ENCODE measurements around the gene SETD3.
A peak's percentile ranks its signal among the peaks of the same experiment; 100 is the strongest.

The SETD3 gene

DNA sequence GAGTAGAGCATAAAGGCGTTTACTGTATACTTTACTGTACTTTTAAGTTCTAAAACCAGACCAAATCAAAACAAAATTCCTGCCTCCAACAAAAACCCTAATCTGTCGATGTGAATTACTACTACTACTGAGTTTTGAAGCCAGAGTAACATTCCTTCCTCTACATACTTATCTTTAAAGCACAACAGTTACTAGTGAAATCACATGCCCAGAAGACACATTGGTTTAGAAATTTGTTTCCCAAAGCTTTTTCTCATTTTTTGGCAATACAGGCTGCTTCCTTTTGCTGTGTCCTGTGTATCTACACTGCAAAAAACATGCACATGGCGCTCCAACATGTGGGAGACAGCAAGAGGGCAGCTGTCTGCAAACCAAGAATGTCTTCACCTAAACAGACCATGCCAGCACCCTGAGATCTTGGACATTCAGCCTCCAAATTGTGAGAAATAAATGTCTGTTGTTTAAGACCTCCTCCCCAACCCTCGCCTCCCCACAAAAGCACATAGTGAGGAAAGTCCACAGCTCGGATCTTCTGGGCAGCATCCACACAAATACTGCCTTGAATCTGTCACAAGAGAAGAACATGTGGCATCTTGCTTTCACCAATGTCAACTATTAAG lies 21.1 kb downstream of the SETD3 start:
- DNase-seq (ENCODE audit: low spot score) = no peak

DNA sequence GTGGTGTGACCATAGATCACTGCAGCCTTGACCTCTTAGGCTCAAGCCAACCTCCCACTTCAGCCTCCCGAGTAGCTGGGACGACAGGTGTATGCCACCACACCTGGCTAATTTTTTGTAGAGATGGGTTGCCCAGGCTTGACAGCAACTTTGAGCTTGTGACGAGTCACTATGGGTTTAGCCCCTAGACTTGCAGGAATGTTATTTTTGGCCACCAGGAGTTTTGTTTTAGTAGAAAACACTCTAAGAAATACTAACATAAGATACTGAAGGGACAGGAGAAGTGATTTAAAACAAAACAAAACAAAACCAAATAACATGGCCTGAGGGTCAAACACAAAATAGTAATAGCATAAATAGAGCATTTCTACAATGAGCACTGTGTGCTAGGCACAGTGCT lies 26.4 kb downstream of the SETD3 start:
- DNase-seq (ENCODE audit: low spot score) = no peak

- DNase-seq (ENCODE audit: low spot score) = no peak
Measured at GRCh38 chr14:99452968-99453367, 27.7 kb downstream of the SETD3 start.

- DNase-seq (ENCODE audit: low spot score) = no peak
Measured at GRCh38 chr14:99451234-99451633, 29.4 kb downstream of the SETD3 start.

DNA sequence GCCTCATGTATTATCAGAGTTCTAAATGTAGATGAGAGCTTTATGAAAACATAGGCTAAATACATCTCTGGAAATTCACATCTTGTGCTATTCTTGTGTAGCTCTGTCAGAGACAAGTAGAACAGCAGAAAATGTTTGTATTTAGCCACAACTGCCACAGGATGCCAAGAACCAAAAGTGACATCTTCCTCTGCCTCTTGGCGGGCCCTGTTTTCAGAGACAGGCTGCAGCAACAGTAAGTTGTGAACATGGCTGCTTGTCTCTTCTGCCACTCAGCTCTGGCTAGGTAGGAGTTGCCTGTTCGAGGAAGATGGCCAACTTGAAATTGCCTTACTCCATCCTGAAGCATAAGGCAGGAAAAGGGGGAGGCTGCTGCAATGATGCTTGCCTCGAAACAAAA lies 30.4 kb downstream of the SETD3 start:
- DNase-seq (ENCODE audit: low spot score) = peak; percentile 38

DNA sequence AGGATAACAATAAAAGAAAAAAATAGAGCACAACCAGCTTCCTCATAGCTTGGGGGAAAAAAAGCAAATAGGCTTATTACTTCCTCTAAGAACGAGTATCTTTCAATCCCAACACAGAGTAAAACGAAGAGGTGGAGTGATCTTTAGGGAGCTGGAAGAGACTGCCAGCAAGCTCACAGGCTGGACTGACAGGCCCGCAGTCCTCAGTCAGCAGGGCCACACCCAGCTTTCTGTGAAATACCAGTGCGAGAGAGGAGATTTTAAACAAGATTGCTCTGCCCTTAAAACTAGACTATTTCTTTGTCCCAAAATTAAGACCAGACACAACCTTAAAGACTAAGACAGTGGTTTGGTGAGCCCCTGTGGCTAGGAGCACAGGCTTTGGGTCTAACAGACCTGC lies 32.9 kb downstream of the SETD3 start:
- DNase-seq (ENCODE audit: low spot score) = no peak

GRCh38 chr14:99445931-99446330 lies 34.7 kb downstream of the SETD3 start:
- no peak for DNase-seq (ENCODE audit: low spot score)

DNA sequence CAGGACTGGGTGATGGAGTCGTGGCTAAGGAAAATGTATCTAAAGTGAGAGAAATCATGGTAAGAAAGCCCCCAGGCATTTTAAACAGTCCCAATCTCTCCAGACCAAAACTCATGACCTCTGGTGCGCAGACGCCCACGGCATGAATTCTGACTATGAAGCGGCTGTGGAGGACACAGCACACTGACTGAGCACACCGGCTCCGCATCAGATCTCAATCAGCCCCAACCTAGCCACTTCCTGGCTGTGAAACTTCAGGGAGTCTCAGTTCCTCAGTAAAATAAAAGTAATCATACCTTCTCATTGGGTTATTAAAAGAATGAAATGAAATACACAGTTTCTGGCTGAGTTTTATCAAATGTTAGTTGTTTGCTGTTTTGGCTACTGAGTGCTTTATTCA lies 38.7 kb downstream of the SETD3 start:
- no peak for DNase-seq (ENCODE audit: low spot score)

GRCh38 chr14:99441157-99441870 lies 39.3 kb downstream of the SETD3 start:
- no peak for DNase-seq (ENCODE audit: low spot score)

GRCh38 chr14:99440278-99440677 lies 40.4 kb downstream of the SETD3 start:
- DNase-seq (ENCODE audit: low spot score) = no peak

DNA sequence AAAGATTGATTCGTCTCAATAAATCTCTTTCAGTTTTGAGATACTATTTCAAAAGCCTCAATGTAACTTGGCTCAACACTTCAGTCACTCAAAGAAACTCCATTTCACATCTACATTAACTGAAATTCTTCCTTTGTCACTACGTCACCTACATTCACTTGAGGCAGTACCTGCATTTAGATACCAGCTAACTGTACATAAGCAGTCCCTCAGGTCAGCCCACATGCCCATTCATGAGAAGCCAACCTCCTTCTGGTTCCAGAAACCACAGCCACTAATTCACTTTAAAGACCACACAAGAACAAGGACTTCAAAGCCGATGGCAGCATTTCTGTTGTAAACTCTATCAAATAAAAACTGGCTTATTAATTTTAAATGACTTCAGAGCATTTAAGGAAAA lies 43.0 kb downstream of the SETD3 start:
- DNase-seq (ENCODE audit: low spot score) = no peak

- DNase-seq (ENCODE audit: low spot score) = no peak
Measured at GRCh38 chr14:99436247-99437180, 44.1 kb downstream of the SETD3 start.

DNA sequence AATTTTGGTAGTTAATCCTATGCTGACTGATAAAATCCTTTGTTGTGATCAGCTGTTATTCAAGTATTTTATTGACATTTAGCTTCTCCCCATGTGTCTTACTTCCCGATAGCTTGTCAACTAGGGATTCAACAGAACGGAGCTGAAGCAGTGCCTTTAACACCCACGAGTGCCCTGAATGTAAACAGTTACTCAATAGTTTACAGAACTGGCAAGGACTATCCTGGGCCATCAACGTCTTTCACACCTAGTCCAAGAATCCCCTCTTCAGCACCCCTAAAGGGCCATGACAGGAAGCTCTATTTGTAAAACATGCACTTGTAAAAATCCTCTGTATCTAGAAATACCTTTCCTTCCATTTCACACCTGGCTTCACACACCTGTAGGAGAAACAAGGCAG lies 45.3 kb downstream of the SETD3 start:
- no peak for DNase-seq (ENCODE audit: low spot score)

DNA sequence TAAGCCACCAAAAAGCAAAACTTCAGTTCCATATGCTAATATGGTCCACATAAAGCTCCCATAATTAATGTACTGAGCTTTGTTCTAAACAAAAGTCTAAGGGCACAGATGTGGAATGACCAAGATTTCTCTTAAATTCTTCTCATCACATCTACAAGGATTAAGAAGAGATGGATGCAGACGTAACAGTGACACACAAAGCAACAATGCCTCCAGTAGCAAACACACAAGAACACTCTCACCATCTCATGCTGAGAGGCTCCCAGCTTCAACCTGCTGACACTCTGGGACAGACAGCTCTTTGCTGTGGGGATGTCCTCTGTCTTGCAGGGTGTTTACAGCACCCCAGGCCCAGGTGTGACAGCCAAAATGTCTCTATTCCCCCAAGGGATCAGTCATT lies 48.2 kb downstream of the SETD3 start:
- DNase-seq (ENCODE audit: low spot score) = no peak

- DNase-seq (ENCODE audit: low spot score) = no peak
Measured at GRCh38 chr14:99431986-99432385, 48.7 kb downstream of the SETD3 start.

DNA sequence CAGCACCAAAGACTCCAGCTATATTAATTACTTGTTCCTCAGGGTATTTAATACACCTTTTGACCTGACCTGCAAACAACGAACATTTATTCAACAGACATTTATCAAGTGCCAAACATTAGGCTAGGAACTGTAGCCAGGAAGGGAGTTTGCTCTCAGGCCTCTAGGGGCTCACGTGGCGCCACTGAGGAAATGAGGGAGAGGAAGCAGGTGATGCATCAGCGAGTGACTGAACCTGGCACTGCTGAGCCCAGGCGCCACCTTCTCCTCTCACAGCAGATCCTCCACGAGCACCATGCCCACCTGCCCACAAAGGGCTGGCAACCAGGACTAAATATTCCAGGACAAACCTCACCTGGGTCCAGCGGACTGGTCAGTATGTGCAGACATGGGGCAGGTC lies 50.2 kb downstream of the SETD3 start:
- DNase-seq (ENCODE audit: low spot score) = no peak

DNA sequence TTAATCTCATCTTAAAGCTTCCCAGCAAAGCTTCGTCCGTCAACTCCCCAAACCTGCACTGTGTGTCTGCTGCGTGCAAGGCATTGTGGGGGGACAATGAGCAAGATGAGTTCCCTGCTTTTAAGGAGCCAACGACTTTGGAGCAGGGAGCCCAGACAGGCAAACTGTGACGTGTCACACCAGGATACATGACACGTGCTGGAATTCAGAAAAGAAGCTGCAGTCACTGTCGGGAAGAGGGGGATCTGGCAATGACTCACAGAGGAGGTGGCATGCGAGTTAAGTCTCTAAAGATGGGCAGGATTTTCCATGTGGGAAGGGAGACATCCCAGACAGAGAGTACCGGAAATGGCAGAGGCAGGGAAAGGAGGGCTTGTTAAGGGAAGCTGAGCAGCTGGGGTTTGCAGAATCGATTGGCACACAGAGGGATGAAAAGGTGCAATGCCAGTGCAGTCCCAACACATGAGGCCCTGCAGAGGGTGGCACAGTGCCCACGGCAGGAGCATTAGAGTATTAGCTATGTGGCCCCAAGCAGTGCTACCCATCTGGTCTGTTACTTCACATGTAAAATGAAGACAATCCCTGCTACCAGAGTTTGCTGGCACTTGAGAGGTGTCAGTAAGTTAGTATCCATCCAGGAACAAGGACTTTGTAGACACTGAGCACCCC lies 52.9 kb downstream of the SETD3 start:
- DNase-seq (ENCODE audit: low spot score) = no peak

GRCh38 chr14:99426813-99427346 lies 53.8 kb downstream of the SETD3 start:
- no peak for DNase-seq (ENCODE audit: low spot score)

DNA sequence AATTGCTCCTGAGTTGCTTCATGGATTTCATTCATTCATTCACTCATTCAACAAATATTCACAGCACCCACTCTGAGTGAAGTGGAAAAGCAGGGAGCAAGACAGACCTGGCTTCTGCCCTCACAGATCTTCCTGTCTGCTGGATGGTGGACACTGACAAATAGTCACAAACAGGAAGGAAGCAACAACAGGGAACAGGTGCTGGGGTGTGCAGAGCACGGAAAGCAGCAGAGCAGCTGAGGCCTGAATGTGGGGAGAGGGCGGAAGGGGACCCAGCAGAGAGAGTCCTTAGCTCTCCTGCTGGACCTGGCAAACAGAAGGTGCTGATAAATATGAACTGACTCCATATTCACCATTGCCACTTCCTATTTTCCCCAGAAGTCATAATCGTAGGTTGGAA lies 54.4 kb downstream of the SETD3 start:
- DNase-seq (ENCODE audit: low spot score) = no peak

DNA sequence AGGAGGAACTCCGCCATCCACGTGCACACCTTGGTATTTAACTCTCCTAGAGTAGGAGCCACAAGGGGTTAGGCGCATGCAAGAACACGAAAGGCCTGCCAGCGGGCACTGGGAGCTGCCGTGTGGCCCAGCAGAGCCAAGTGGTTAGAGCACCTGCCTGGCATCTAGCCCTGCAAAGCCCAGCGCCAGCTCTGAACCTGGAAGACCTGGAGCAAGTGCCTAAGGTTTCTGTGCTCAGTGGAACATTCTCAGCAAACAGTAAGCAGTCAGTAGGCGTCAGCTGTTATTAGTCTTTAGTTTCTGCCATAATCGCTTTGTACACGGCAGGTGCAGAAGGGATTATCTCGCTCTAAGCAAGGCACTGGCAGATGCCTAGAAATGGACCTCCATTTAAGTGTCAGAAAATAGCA lies 55.4 kb downstream of the SETD3 start:
- DNase-seq (ENCODE audit: low spot score) = no peak

DNA sequence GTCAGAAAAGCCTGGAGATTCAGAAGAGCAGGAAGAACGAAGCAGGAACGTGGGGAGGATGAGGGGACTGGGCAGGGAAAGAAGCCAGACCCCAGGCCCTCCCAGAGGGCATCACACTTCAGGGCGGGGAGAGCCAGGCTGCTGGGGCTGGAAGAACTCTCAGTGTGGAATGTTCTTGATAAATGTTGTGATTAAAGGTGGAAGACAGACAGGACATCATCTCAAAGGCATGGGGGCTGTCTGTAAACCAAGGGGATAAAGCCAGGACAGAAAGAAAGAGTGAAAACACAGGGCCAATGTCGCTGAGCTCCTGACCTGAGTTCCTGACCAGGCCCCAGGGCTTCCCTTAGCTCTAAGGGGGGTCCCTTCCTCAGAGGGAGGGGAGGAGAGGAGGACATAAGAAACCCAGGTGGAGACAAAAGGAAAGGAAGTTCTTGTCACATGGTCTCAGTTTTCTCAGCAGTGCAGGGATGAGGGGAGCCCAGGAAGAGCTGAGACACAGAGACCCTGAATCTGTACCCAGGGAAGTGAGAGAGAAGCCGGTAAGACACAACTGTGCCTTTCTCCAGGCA lies 56.3 kb downstream of the SETD3 start:
- no peak for DNase-seq (ENCODE audit: low spot score)

- no peak for DNase-seq (ENCODE audit: low spot score)
Measured at GRCh38 chr14:99423434-99423833, 57.2 kb downstream of the SETD3 start.

Data from Ammon's horn (tissue), 1 donor.